GM23338 (cell line): ENCODE measurements around the gene FLNC. TPM values are rescaled to one million over a fixed set of nuclear protein-coding genes. Genes with fewer than 3 reads are reported as not detected.

Experiments
- ATAC-seq: fragments of 200-7000 bp; cut with Tn5 transposase; 3 replicates; pipeline ENCODE4 v1.9.1; 2020
- DNase-seq: peaks from one replicate; pipeline ENCODE4 v3.0.0-alpha.2; 2015; ENCODE audit warnings: low spot score
- H2AFZ ChIP-seq: fragments of 200-600 bp; sonication (generic); 2 replicates; pipeline ENCODE4 v1.8.0; 2016; ENCODE audit warnings: antibody characterized with exemption, mild to moderate bottlenecking, moderate library complexity
- H3F3A ChIP-seq: fragments of 200-600 bp; sonication (generic); replicated peaks from 2 replicates; pipeline ENCODE4 v1.8.0; 2017; ENCODE audit warnings: antibody characterized with exemption, mixed run types, low read depth
- H3K27ac ChIP-seq: fragments of 200-600 bp; sonication (generic); 2 replicates; pipeline ENCODE4 v1.6.1; 2016; ENCODE audit warnings: low read depth
- H3K27me3 ChIP-seq: fragments of 200-600 bp; sonication (generic); 2 replicates; pipeline ENCODE4 v1.8.0; 2016; ENCODE audit warnings: mild to moderate bottlenecking, mixed run types, moderate library complexity; ENCODE audit not compliant: insufficient read depth
- H3K36me3 ChIP-seq: fragments of 200-600 bp; sonication (generic); 2 replicates; pipeline ENCODE4 v1.8.0; 2016; ENCODE audit warnings: mild to moderate bottlenecking; ENCODE audit not compliant: insufficient read depth
- H3K4me1 ChIP-seq: fragments of 200-600 bp; sonication (generic); 2 replicates; pipeline ENCODE4 v1.8.0; 2016; ENCODE audit warnings: mild to moderate bottlenecking, moderate library complexity; ENCODE audit not compliant: insufficient read depth
- H3K4me2 ChIP-seq: fragments of 200-600 bp; sonication (generic); 2 replicates; pipeline ENCODE4 v1.7.1; 2017; ENCODE audit warnings: mixed run types
- H3K4me3 ChIP-seq: fragments of 200-600 bp; sonication (generic); 2 replicates; pipeline ENCODE4 v1.6.1; 2016; ENCODE audit warnings: mixed run types
- H3K79me2 ChIP-seq: fragments of 200-600 bp; sonication (generic); replicated peaks from 2 replicates; pipeline ENCODE4 v1.8.0; 2017; ENCODE audit warnings: mild to moderate bottlenecking; ENCODE audit not compliant: insufficient read depth
- H3K9me2 ChIP-seq: fragments of 200-600 bp; sonication (generic); 2 replicates; pipeline ENCODE4 v1.8.0; 2017; ENCODE audit not compliant: insufficient read depth
- H4K20me1 ChIP-seq: fragments of 200-600 bp; sonication (generic); replicated peaks from 2 replicates; pipeline ENCODE4 v1.8.0; 2017; ENCODE audit warnings: mild to moderate bottlenecking; ENCODE audit not compliant: insufficient read depth
- H3K27ac Mint-ChIP-seq: 2 replicates; pipeline ENCODE4 v1.8.0; 2020; ENCODE audit warnings: inconsistent platforms, mild to moderate bottlenecking, moderate library complexity, mixed read lengths
- H3K27me3 Mint-ChIP-seq: 3 replicates; pipeline ENCODE4 v1.8.0; 2022; ENCODE audit warnings: low read depth, mild to moderate bottlenecking, moderate library complexity, mixed read lengths, inconsistent platforms; ENCODE audit not compliant: insufficient read depth, poor library complexity
- H3K36me3 Mint-ChIP-seq: 3 replicates; pipeline ENCODE4 v1.8.0; 2021; ENCODE audit warnings: low read depth, mild to moderate bottlenecking, inconsistent platforms, moderate library complexity, mixed read lengths
- H3K4me1 Mint-ChIP-seq: 3 replicates; pipeline ENCODE4 v1.8.0; 2020; ENCODE audit warnings: mild to moderate bottlenecking, inconsistent platforms, mixed read lengths
- H3K4me3 Mint-ChIP-seq: 3 replicates; pipeline ENCODE4 v1.8.0; 2021; ENCODE audit warnings: moderate library complexity, mild to moderate bottlenecking, inconsistent platforms, mixed read lengths
- H3K9me3 Mint-ChIP-seq: 3 replicates; pipeline ENCODE4 v1.8.0; 2020; ENCODE audit warnings: moderate library complexity, mild to moderate bottlenecking, inconsistent platforms, mixed read lengths
- CREB1 ChIP-seq: fragments of 250-450 bp; sonication (Bioruptor Pico); IDR thresholded peaks from 2 replicates; pipeline ENCODE4 v1.5.0; 2020; ENCODE audit warnings: low read depth, mild to moderate bottlenecking, moderate library complexity
- EZH2 ChIP-seq: fragments of 200-600 bp; sonication (generic); IDR thresholded peaks from one replicate; pipeline ENCODE4 v1.8.0; 2017; ENCODE audit warnings: antibody characterized with exemption, mild to moderate bottlenecking, low read depth; ENCODE audit not compliant: unreplicated experiment
- EZH2phosphoT487 ChIP-seq: fragments of 200-600 bp; sonication (generic); IDR thresholded peaks from one replicate; pipeline ENCODE4 v1.8.1; 2018; ENCODE audit warnings: antibody characterized with exemption; ENCODE audit not compliant: unreplicated experiment
- JUNB ChIP-seq: IDR thresholded peaks from one replicate; pipeline ENCODE4 v1.6.1; 2016; ENCODE audit warnings: antibody characterized with exemption; ENCODE audit not compliant: unreplicated experiment
- NANOG ChIP-seq: IDR thresholded peaks from 2 replicates; pipeline ENCODE4 v1.6.1; 2016; ENCODE audit warnings: antibody characterized with exemption, borderline replicate concordance
- POLR2AphosphoS5 ChIP-seq: IDR thresholded peaks from 2 replicates; pipeline ENCODE4 v1.6.1; 2016; ENCODE audit warnings: antibody characterized with exemption, low read depth
- STAT1 ChIP-seq: IDR thresholded peaks from one replicate; pipeline ENCODE4 v1.6.1; 2016; ENCODE audit warnings: antibody characterized with exemption; ENCODE audit not compliant: unreplicated experiment
- ZNF114 ChIP-seq: fragments of 250-450 bp; sonication (Bioruptor Pico); IDR thresholded peaks from 2 replicates; pipeline ENCODE4 v1.5.0; 2020; ENCODE audit warnings: mild to moderate bottlenecking, moderate library complexity
- ZNF331 ChIP-seq: fragments of 250-450 bp; sonication (Bioruptor Pico); IDR thresholded peaks from 2 replicates; pipeline ENCODE4 v1.5.0; 2020; ENCODE audit warnings: low read depth, mild to moderate bottlenecking, moderate library complexity
- polyA plus RNA-seq: library from polyadenylated mRNA; unstranded; fragments of >200 nt; fragmentation: Nextera tagmentation; extraction: Ambion mirVana; gene quantifications from 2 replicates; pipeline ENCODE4 v1.2.1, GENCODE V29; 2016
- total RNA-seq: library from RNA; depleted of rRNA; stranded (reverse); fragments of >200 nt; shearing (Covaris generic); gene quantifications from 2 replicates; pipeline ENCODE4 v1.2.3, GENCODE V29; 2014
- TF ChIP-seq, protein P1 (sequence below): IDR thresholded peaks from one replicate; pipeline ENCODE4 v1.6.1; 2018; ENCODE audit warnings: antibody characterized with exemption; ENCODE audit not compliant: unreplicated experiment
- TF ChIP-seq, protein P2 (sequence below): IDR thresholded peaks from 2 replicates; pipeline ENCODE4 v1.6.1; 2016; ENCODE audit warnings: antibody characterized with exemption
- TF ChIP-seq, protein P3 (sequence below), 2 experiments: fragments of 200-600 bp in 1 of 2; sonication (generic) in 1 of 2; conservative IDR thresholded peaks; 2 replicates each; pipeline versions ENCODE4 v1.5.1 to v1.6.1; 2016 to 2017; ENCODE audit warnings: antibody characterized with exemption in 2 of 2, low read depth in 2 of 2, mild to moderate bottlenecking in 2 of 2, moderate library complexity in 1 of 2

The FLNC gene
- total and polyA plus RNA-seq, 2 experiments from 2014 or later, result 0.65 to 11.8 TPM

- TF ChIP-seq NANOG, result no peak
- TF ChIP-seq, protein P1, sequence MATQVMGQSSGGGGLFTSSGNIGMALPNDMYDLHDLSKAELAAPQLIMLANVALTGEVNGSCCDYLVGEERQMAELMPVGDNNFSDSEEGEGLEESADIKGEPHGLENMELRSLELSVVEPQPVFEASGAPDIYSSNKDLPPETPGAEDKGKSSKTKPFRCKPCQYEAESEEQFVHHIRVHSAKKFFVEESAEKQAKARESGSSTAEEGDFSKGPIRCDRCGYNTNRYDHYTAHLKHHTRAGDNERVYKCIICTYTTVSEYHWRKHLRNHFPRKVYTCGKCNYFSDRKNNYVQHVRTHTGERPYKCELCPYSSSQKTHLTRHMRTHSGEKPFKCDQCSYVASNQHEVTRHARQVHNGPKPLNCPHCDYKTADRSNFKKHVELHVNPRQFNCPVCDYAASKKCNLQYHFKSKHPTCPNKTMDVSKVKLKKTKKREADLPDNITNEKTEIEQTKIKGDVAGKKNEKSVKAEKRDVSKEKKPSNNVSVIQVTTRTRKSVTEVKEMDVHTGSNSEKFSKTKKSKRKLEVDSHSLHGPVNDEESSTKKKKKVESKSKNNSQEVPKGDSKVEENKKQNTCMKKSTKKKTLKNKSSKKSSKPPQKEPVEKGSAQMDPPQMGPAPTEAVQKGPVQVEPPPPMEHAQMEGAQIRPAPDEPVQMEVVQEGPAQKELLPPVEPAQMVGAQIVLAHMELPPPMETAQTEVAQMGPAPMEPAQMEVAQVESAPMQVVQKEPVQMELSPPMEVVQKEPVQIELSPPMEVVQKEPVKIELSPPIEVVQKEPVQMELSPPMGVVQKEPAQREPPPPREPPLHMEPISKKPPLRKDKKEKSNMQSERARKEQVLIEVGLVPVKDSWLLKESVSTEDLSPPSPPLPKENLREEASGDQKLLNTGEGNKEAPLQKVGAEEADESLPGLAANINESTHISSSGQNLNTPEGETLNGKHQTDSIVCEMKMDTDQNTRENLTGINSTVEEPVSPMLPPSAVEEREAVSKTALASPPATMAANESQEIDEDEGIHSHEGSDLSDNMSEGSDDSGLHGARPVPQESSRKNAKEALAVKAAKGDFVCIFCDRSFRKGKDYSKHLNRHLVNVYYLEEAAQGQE, result no peak
These were observed 35.8 kb upstream of the FLNC start (continued) for GRCh38 chr7:128794436-128794835.

- H3K9me3 Mint-ChIP-seq, result no peaks in the 10 kb centered on the region
- Histone ChIP-seq H3K27ac (peak overlapping the region; percentile 81; the same call in 1 of the 2 replicates), H3K4me2 (no peak overlapping the region), H4K20me1 (no peaks in the 10 kb centered on the region; the same call in 1 of the 2 replicates), H3K9me2 (no peaks in the 10 kb centered on the region), H3K79me2 (no peaks in the 10 kb centered on the region), H3K27me3 (no peaks in the 10 kb centered on the region), H3F3A (0 out of 2 replicates have a peak, but pooled peaks cover 6% of the 10 kb centered on the region), H2AFZ (no peak overlapping the region), H3K4me1 (peaks cover 23% of the 10 kb centered on the region), H3K4me3 (no peak overlapping the region), H3K36me3 (0 out of 2 replicates have a peak, but pooled peaks cover 11% of the 10 kb centered on the region)
- no peak for ATAC-seq
- peak; percentile 47 for DNase-seq
- peak overlapping the region; percentile 36; the same call in 1 of the 2 replicates for H3K27ac Mint-ChIP-seq
- H3K4me1 Mint-ChIP-seq, result peaks cover 33% of the 10 kb centered on the region
- H3K36me3 Mint-ChIP-seq, result peaks cover 35% of the 10 kb centered on the region
- peaks cover 13% of the 10 kb centered on the region for H3K27me3 Mint-ChIP-seq
- H3K4me3 Mint-ChIP-seq, result no peak overlapping the region
- no peak for TF ChIP-seq ZNF114
- no peak for TF ChIP-seq CREB1 (CRISPR knock-in tag)
- no peak for TF ChIP-seq JUNB
- TF ChIP-seq, protein P2, sequence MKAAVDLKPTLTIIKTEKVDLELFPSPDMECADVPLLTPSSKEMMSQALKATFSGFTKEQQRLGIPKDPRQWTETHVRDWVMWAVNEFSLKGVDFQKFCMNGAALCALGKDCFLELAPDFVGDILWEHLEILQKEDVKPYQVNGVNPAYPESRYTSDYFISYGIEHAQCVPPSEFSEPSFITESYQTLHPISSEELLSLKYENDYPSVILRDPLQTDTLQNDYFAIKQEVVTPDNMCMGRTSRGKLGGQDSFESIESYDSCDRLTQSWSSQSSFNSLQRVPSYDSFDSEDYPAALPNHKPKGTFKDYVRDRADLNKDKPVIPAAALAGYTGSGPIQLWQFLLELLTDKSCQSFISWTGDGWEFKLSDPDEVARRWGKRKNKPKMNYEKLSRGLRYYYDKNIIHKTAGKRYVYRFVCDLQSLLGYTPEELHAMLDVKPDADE, result no peak
These were observed 35.1 kb upstream of the FLNC start for GRCh38 chr7:128795129-128795528.

DNA sequence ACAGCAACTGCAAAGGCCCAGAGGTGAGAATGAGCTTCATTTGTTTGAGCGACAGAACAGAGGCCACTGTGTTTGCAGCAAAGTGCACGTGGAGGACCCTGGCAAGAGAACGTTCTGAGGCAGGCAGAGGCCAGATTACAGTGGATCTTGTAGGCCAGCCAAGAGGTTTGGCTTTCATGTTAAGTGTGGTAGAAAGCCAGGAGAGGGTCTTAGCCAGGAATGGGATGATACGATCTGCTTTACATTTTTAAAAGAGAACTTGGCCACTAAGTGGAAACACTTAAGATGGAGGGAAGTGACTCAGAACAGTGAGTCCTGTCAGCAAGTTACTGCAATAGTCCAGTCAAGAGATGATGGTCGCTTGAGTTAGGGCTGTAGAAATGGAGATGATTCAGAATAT is 33.9 kb upstream of the FLNC start:
- Histone ChIP-seq H3K9me2 (no peaks in the 10 kb centered on the region), H3K36me3 (0 out of 2 replicates have a peak, but pooled peaks cover 11% of the 10 kb centered on the region), H3K4me3 (no peak overlapping the region), H3K27ac (no peak overlapping the region), H3F3A (0 out of 2 replicates have a peak, but pooled peaks cover 6% of the 10 kb centered on the region), H3K4me1 (peaks cover 20% of the 10 kb centered on the region), H4K20me1 (no peaks in the 10 kb centered on the region; the same call in 1 of the 2 replicates), H3K27me3 (no peaks in the 10 kb centered on the region), H3K79me2 (no peaks in the 10 kb centered on the region), H2AFZ (no peak overlapping the region), H3K4me2 (no peak overlapping the region)
- DNase-seq, result no peak
- ATAC-seq, result no peak
- H3K4me3 Mint-ChIP-seq, result no peak overlapping the region
- peaks cover 9% of the 10 kb centered on the region for H3K27me3 Mint-ChIP-seq
- H3K36me3 Mint-ChIP-seq, result peaks cover 43% of the 10 kb centered on the region
- no peaks in the 10 kb centered on the region for H3K9me3 Mint-ChIP-seq
- H3K27ac Mint-ChIP-seq, result no peak overlapping the region
- peaks cover 31% of the 10 kb centered on the region for H3K4me1 Mint-ChIP-seq
- TF ChIP-seq EZH2phosphoT487 (no peak), POLR2AphosphoS5 (no peak), ZNF331 (CRISPR knock-in tag) (no peak), ZNF114 (no peak), CREB1 (CRISPR knock-in tag) (no peak), EZH2 (no peak), STAT1 (no peak)
- TF ChIP-seq, protein P1, result no peak
- TF ChIP-seq, protein P2, result no peak
- TF ChIP-seq, protein P3, sequence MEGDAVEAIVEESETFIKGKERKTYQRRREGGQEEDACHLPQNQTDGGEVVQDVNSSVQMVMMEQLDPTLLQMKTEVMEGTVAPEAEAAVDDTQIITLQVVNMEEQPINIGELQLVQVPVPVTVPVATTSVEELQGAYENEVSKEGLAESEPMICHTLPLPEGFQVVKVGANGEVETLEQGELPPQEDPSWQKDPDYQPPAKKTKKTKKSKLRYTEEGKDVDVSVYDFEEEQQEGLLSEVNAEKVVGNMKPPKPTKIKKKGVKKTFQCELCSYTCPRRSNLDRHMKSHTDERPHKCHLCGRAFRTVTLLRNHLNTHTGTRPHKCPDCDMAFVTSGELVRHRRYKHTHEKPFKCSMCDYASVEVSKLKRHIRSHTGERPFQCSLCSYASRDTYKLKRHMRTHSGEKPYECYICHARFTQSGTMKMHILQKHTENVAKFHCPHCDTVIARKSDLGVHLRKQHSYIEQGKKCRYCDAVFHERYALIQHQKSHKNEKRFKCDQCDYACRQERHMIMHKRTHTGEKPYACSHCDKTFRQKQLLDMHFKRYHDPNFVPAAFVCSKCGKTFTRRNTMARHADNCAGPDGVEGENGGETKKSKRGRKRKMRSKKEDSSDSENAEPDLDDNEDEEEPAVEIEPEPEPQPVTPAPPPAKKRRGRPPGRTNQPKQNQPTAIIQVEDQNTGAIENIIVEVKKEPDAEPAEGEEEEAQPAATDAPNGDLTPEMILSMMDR (conservative IDR thresholded peaks at IDR 0.05; ENCODE audit: low read depth in 2 of 2), result no peak
